Activated T-cell treated with anti-CD3 and anti-CD28 coated beads, Interleukin-2, amount 50 U/mL, for 72 hours (primary cell): ENCODE data around the gene ALDH2. TPM values are rescaled to one million over a fixed set of nuclear protein-coding genes. Genes with fewer than 3 reads are reported as not detected.
A peak's percentile ranks its signal among the peaks of the same experiment; 100 is the strongest.
"Not testable (repeated sequence)": the region's sequence is repeated elsewhere in the genome, so short reads cannot be mapped to it uniquely, and the experiment has no call there.

Experiments
- ATAC-seq, 2 donors: fragments of 150-1000 bp; cut with Tn5 transposase; replicated peaks in 1 of 2; 2 replicates each; pipeline ENCODE4 v1.10.0; 2021; ENCODE audit warnings: moderate library complexity in 2 of 2, mild to moderate bottlenecking in 1 of 2
- DNase-seq, 2 donors: peaks; one replicate each; pipeline ENCODE4 v3.0.0; 2021 to 2022; ENCODE audit warnings: mixed read lengths in 1 of 2
- H3K27ac Mint-ChIP-seq: one replicate; pipeline ENCODE4 v1.8.0; 2022; ENCODE audit warnings: mild to moderate bottlenecking, moderate library complexity, mixed read lengths
- H3K27me3 Mint-ChIP-seq: one replicate; pipeline ENCODE4 v1.8.0; 2022; ENCODE audit warnings: low read depth, mixed read lengths
- H3K36me3 Mint-ChIP-seq, 2 donors: one replicate each; pipeline ENCODE4 v1.8.0; 2022; ENCODE audit warnings: mixed read lengths in 2 of 2, mild to moderate bottlenecking in 1 of 2; ENCODE audit not compliant: insufficient read depth in 2 of 2
- H3K4me1 Mint-ChIP-seq: one replicate; pipeline ENCODE4 v1.8.0; 2022; ENCODE audit warnings: low read depth, mixed read lengths
- H3K4me3 Mint-ChIP-seq, 2 donors: one replicate each; pipeline ENCODE4 v1.8.0; 2022; ENCODE audit warnings: mild to moderate bottlenecking in 2 of 2, mixed read lengths in 2 of 2, moderate library complexity in 2 of 2
- H3K9me3 Mint-ChIP-seq, 2 donors: one replicate each; pipeline ENCODE4 v1.8.0; 2022; ENCODE audit warnings: mixed read lengths in 2 of 2
- total RNA-seq, 2 donors: library from RNA; stranded (reverse); gene quantifications; one replicate each; pipeline ENCODE4 v1.2.3, GENCODE V29; 2022

The ALDH2 gene
- 10 to 100 TPM; 21.1 to 28.0 TPM for total RNA-seq

DNA sequence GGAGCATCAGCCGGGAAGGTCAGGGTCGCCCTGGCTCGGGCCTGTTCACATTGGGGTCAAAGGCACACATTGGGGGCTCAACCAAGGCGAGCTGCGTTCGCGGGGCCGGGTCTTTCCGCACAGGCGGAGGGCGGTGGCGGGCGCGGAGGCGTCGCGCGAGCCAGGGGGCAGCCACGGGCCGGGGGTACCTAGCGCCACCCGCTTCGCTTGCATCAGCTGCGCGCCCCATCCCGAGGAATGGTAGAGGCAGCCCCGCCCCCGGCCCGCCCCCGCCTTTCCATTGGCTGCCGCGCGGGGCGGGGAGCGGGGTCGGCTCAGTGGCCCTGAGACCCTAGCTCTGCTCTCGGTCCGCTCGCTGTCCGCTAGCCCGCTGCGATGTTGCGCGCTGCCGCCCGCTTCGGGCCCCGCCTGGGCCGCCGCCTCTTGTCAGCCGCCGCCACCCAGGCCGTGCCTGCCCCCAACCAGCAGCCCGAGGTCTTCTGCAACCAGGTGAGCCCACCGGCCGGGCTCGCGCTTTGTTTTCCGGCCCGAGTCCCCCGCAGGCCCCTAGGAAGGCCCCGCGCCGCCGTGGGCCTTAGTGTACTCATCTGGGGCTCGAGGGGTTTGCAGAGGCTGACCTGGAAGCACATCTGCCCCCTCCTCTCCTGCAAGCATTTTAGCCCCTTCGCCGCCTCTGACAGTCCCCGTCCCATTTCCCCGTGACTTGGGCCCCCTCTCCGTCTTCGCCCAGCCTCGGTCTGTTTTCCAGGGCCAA lies at the start of gene ALDH2:
Gene ALDH2 (plus strand): TSS at position 326 of the 754 bp plus-strand sequence. CDS start 50 bp downstream, at position 376.
- H3K27ac Mint-ChIP-seq: peak within 1 kb of the TSS; percentile 2
- H3K36me3 Mint-ChIP-seq: peaks cover 3 to 7% of the 10 kb centered on the region in 2 donors
- DNase-seq (peak; percentile 60 to 70), ATAC-seq (peak; percentile 83 to 87)
- H3K27me3 Mint-ChIP-seq: peaks cover 51% of the 10 kb centered on the region
- H3K4me3 Mint-ChIP-seq: peak within 1 kb of the TSS; percentile 78 to 80
- H3K4me1 Mint-ChIP-seq: peaks cover 31% of the 10 kb centered on the region
- H3K9me3 Mint-ChIP-seq: no peaks in the 10 kb centered on the region

DNA sequence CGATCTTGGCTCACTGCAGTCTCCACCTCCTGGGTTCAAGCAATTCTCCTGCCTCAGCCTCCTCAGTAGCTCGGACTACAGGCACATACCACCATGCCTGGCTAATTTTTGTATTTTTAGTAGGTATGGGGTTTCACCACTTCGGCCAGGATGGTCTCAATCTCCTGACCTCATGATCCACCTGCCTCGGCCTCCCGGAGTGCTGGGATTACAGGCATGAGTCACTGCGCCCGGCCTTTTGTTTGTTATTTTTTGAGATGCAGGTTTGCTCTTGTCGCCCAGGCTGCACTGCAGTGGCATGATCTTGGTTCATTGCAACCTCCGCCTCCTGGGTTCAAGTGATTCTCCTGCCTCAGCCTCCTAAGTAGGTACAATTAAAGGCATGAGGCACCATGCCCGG lies 47.4 kb upstream of the ALDH2 start:
- not testable (repeated sequence) for H3K9me3 Mint-ChIP-seq, H3K4me1 Mint-ChIP-seq, DNase-seq, ATAC-seq, H3K27ac Mint-ChIP-seq, H3K36me3 Mint-ChIP-seq, H3K27me3 Mint-ChIP-seq, H3K4me3 Mint-ChIP-seq

DNA sequence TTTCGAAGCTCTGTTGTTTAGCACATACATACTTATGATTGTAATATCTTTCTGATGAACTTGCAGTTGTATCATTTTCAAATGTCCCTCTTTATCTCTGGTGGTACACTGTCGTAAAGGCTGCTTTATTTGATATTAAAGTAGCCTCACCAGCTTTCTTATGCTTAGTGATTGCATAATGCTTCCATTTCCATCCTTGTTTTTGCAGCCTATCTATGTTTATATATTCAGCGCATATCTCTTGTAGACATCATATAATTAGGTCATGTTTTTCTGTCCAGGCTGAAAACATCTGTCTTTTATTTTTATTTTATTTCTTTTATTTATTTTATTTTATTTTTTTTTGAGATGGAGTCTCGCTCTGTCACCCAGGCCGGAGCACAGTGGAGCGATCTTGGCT lies 46.3 kb upstream of the ALDH2 start:
- H3K36me3 Mint-ChIP-seq: peaks cover 0 to 10% of the 10 kb centered on the region in 2 donors
- no peaks in the 10 kb centered on the region for H3K27me3 Mint-ChIP-seq
- no peaks in the 10 kb centered on the region for H3K9me3 Mint-ChIP-seq
- no peak overlapping the region for H3K4me3 Mint-ChIP-seq
- no peaks in the 10 kb centered on the region for H3K4me1 Mint-ChIP-seq
- DNase-seq (no peak), ATAC-seq (no peak)
- no peak overlapping the region for H3K27ac Mint-ChIP-seq

DNA sequence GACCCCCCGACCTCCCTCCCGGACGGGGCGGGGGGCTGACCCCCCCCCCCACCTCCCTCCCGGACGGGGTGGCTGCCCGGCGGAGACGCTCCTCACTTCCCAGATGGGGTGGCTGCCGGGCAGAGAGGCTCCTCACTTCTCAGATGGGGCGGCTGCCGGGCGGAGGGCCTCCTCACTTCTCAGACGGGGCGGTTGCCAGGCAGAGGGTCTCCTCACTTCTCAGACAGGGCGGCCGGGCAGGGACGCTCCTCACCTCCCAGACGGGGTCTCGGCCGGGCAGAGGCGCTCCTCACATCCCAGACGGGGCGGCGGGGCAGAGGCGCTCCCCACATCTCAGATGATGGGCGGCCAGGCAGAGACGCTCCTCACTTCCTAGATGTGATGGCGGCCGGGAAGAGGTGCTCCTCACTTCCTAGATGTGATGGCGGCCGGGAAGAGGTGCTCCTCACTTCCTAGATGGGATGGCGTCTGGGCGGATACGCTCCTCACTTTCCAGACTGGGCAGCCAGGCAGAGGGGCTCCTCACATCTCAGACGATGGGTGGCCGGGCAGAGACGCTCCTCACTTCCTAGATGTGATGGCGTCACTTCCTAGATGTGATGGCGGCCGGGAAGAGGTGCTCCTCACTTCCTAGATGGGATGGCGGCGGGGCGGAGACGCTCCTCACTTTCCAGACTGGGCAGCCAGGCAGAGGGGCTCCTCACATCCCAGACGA lies 42.9 kb upstream of the ALDH2 start:
- H3K9me3 Mint-ChIP-seq, H3K4me1 Mint-ChIP-seq, H3K4me3 Mint-ChIP-seq, H3K27me3 Mint-ChIP-seq, H3K27ac Mint-ChIP-seq, DNase-seq, ATAC-seq: not testable (repeated sequence)
- H3K36me3 Mint-ChIP-seq: peaks cover 0 to 10% of the 10 kb centered on the region in 2 donors

DNA sequence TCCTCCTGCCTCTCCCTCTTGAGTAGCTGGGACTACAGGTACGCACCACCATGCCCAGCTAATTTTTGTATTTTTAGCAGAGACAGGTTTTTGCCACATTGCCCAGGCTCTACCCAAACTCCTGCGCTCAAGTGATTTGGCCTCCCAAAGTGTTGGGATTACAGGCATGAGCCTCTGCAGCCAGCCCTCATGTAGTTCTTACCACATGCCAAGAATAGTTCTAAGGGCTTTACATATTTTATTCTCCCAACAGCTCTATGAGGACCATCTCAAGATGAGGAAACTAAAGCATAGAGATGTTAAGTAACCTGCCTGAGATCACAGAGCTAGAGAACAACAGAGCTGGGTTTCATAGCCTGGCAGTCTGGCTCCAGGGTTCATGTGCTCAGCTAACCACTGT lies 37.9 kb upstream of the ALDH2 start:
- ATAC-seq: no peak
- Mint-ChIP-seq H3K4me1 (no peaks in the 10 kb centered on the region), H3K4me3 (no peak overlapping the region), H3K27ac (no peak overlapping the region), H3K36me3 (peaks cover 2 to 8% of the 10 kb centered on the region in 2 donors), H3K9me3 (no peaks in the 10 kb centered on the region), H3K27me3 (no peaks in the 10 kb centered on the region)
- no peak for DNase-seq

- Mint-ChIP-seq H3K4me3 (no peak overlapping the region), H3K9me3 (no peaks in the 10 kb centered on the region), H3K4me1 (no peaks in the 10 kb centered on the region), H3K27ac (no peak overlapping the region), H3K36me3 (peaks cover 2 to 4% of the 10 kb centered on the region in 2 donors), H3K27me3 (no peaks in the 10 kb centered on the region)
- DNase-seq (no peak), ATAC-seq (no peak)
These were observed 36.3 kb upstream of the ALDH2 start for GRCh38 chr12:111730420-111730819.

DNA sequence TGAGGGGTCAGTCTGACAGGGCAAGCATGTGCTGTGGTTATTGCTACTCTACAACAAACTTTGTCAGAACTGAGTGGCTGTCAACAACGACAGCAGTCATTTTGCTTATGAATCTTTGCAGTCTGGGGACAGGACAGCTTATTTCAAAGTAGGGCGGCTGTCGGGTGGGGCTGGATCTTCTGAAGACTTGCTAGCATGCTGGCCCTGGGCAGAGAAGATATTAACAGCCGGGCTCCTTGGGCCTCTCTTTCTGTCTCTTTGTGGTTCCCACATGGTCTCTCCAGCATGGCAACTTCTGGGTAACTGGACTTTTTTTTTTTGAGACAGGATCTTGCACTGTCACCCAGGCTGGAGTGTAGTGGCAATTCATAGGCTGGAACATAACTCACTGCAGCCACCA lies 33.9 kb upstream of the ALDH2 start:
- peaks cover 3 to 6% of the 10 kb centered on the region in 2 donors for H3K36me3 Mint-ChIP-seq
- no peaks in the 10 kb centered on the region for H3K4me1 Mint-ChIP-seq
- no peak for ATAC-seq
- H3K27me3 Mint-ChIP-seq: no peaks in the 10 kb centered on the region
- DNase-seq: no peak
- no peak overlapping the region for H3K27ac Mint-ChIP-seq
- H3K9me3 Mint-ChIP-seq: no peaks in the 10 kb centered on the region
- no peak overlapping the region for H3K4me3 Mint-ChIP-seq

DNA sequence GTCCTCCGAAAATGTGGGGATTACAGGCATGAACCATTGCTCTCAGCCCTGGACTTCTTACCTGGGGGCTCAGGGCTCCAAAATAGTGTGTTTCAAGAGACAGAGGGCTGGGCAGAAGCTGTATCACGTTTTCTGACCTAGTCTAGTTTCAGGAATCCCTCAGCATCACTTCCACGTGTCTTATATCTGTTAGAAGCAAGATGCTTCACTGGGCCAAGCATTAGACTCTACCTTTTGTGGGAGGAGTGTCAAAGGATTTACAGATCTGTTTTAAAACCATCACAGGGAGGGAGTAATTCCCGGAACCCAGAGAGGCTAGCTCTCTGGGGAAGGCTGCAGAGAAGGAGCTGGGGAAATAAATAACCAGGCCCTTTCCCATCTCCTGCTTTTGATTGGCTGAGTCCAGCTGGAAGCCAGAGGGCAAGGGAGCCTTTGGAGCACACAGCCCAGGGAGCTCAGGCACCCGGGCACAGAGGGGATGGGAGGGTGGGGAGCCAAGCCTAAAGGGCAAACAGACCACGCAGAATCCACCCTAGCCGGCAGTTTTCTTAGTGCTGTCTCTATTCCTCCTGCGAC lies 33.3 kb upstream of the ALDH2 start:
- H3K9me3 Mint-ChIP-seq: no peaks in the 10 kb centered on the region

DNA sequence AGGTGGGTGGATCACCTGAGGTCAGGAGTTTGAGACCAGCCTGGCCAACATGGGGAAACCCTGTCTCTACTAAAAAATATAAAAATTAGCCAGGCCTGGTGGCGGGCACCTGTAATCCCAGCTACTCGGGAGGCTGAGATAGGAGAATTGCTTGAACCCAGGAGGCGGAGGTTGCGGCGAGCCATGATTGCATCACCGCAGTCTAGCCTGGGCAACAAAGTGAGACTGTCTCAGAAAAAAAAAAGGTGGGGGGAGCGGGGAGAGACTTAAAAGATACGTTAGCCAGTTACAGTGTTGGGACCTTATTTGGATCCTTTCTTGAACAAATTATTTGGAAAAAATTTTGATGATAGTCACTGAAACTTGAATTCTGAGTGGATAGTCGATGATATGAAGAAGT lies 27.2 kb upstream of the ALDH2 start:
- not testable (repeated sequence) for ATAC-seq

More for the DNA sequence above, 33.3 kb upstream of the ALDH2 start:
- H3K4me3 Mint-ChIP-seq: no peak overlapping the region
- no peaks in the 10 kb centered on the region for H3K4me1 Mint-ChIP-seq
- ATAC-seq (no peak), DNase-seq (no peak)
- peaks cover 3 to 6% of the 10 kb centered on the region in 2 donors for H3K36me3 Mint-ChIP-seq
- no peak overlapping the region for H3K27ac Mint-ChIP-seq
- H3K27me3 Mint-ChIP-seq: no peaks in the 10 kb centered on the region

GRCh38 chr12:111741235-111741812 lies 25.4 kb upstream of the ALDH2 start:
- peaks cover 2 to 5% of the 10 kb centered on the region in 2 donors for H3K36me3 Mint-ChIP-seq
- H3K9me3 Mint-ChIP-seq: no peaks in the 10 kb centered on the region
- no peak overlapping the region for H3K27ac Mint-ChIP-seq
- ATAC-seq: no peak
- H3K4me3 Mint-ChIP-seq: no peak overlapping the region
- no peaks in the 10 kb centered on the region for H3K4me1 Mint-ChIP-seq
- no peak for DNase-seq
- H3K27me3 Mint-ChIP-seq: no peaks in the 10 kb centered on the region

More for the DNA sequence above, 27.2 kb upstream of the ALDH2 start:
- H3K27ac Mint-ChIP-seq, H3K4me1 Mint-ChIP-seq, H3K36me3 Mint-ChIP-seq, H3K9me3 Mint-ChIP-seq, H3K4me3 Mint-ChIP-seq, DNase-seq, H3K27me3 Mint-ChIP-seq: not testable (repeated sequence)

DNA sequence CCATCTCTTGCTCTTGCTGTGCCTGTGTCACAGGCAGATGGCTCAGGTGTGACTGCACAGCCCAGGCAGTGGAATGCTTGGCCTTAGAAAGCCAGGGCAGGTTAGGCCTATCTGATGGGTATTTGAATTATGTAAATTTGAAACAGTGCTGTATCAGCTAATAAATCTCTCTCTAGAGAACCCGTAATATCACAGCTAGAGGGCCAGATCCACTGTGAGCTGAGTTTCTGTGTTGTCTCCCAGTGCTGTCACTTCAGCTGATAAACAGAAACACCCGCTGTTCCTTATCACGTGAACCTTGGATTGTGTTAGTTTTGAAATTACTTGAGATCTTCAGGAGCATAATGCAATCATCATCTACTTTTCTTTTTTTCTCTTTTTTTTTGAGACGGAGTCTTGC lies 21.5 kb upstream of the ALDH2 start:
- H3K27ac Mint-ChIP-seq: no peak overlapping the region
- H3K36me3 Mint-ChIP-seq: peaks cover 0 to 3% of the 10 kb centered on the region in 2 donors
- DNase-seq (no peak), ATAC-seq (no peak)
- no peaks in the 10 kb centered on the region for H3K27me3 Mint-ChIP-seq
- no peaks in the 10 kb centered on the region for H3K4me1 Mint-ChIP-seq
- no peaks in the 10 kb centered on the region for H3K9me3 Mint-ChIP-seq
- H3K4me3 Mint-ChIP-seq: no peak overlapping the region

GRCh38 chr12:111747333-111747732 lies 19.4 kb upstream of the ALDH2 start:
- H3K9me3 Mint-ChIP-seq: no peaks in the 10 kb centered on the region
- no peak overlapping the region for H3K27ac Mint-ChIP-seq
- peaks cover 0 to 3% of the 10 kb centered on the region in 2 donors for H3K36me3 Mint-ChIP-seq
- H3K4me1 Mint-ChIP-seq: no peaks in the 10 kb centered on the region
- DNase-seq (no peak), ATAC-seq (no peak)
- no peak overlapping the region for H3K4me3 Mint-ChIP-seq
- no peaks in the 10 kb centered on the region for H3K27me3 Mint-ChIP-seq

DNA sequence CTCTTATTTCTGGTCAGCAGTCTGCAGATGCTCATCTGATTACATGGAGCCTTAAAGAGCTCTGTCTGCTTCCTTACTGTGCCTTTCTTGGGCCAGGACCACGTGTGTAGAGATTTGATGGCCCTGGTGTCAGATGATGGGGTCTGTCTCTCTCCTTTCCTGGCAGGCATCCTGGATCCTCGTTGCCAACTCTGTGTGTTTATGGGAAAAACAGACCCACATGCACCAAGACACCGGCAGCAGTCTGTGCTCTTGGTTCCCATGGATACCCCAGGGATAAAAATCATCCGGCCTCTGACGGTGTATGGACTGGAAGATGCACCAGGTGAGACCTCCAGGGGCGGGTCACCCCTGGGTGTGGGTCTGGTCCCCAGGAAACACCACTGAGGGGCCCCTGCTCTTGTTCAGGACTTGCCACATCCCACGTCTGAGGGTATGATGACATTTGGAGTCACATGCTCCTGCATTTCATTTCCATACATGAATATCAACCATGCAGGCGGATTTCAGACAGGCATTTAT lies 18.5 kb upstream of the ALDH2 start:
- H3K9me3 Mint-ChIP-seq: no peaks in the 10 kb centered on the region
- ATAC-seq: no peak
- no peak overlapping the region for H3K4me3 Mint-ChIP-seq
- H3K36me3 Mint-ChIP-seq: peaks cover 0 to 5% of the 10 kb centered on the region in 2 donors
- H3K4me1 Mint-ChIP-seq: no peaks in the 10 kb centered on the region
- no peak overlapping the region for H3K27ac Mint-ChIP-seq
- DNase-seq: no peak
- no peaks in the 10 kb centered on the region for H3K27me3 Mint-ChIP-seq
